ENCODE results near the gene CC2D2A. TPM values are rescaled to one million over a fixed set of nuclear protein-coding genes. Genes with fewer than 3 reads are reported as not detected.

CC2D2A gene
- total RNA-seq, 1 donor from 2014 or later, result 19.2 TPM

GRCh38 chr4:15536552-15537499, 67.1 kb downstream of the CC2D2A start:
- Mint-ChIP-seq H3K36me3 (ENCODE audit: low read depth) (peaks cover 22% of the 10 kb centered on the region), H3K4me1 (ENCODE audit: low read depth) (no peaks in the 10 kb centered on the region), H3K4me3 (ENCODE audit: unreplicated experiment) (no peak overlapping the region), H3K9me3 (ENCODE audit: low read depth) (no peaks in the 10 kb centered on the region), H3K27me3 (ENCODE audit: low read depth) (no peaks in the 10 kb centered on the region), H3K27ac (ENCODE audit: unreplicated experiment) (no peak overlapping the region)
- DNase-seq (ENCODE audit: low spot score), result no peak
- no peak for TF ChIP-seq CTCF (IDR thresholded peaks at IDR 0.05)

- Mint-ChIP-seq H3K36me3 (ENCODE audit: low read depth) (peaks cover 35% of the 10 kb centered on the region), H3K9me3 (ENCODE audit: low read depth) (no peaks in the 10 kb centered on the region), H3K27ac (ENCODE audit: unreplicated experiment) (no peak overlapping the region)
Observed at GRCh38 chr4:15541941-15542340, 72.3 kb downstream of the CC2D2A start.

GRCh38 chr4:15542760-15543159, 73.1 kb downstream of the CC2D2A start:
- Mint-ChIP-seq H3K27ac (ENCODE audit: unreplicated experiment) (no peak overlapping the region), H3K27me3 (ENCODE audit: low read depth) (no peaks in the 10 kb centered on the region), H3K36me3 (ENCODE audit: low read depth) (peaks cover 33% of the 10 kb centered on the region), H3K4me1 (ENCODE audit: low read depth) (no peaks in the 10 kb centered on the region), H3K9me3 (ENCODE audit: low read depth) (no peaks in the 10 kb centered on the region), H3K4me3 (ENCODE audit: unreplicated experiment) (no peak overlapping the region)
- DNase-seq (ENCODE audit: low spot score), result no peak
- TF ChIP-seq CTCF (IDR thresholded peaks at IDR 0.05), result no peak

More at GRCh38 chr4:15541941-15542340, 72.3 kb downstream of the CC2D2A start:
- no peak for DNase-seq (ENCODE audit: low spot score)
- H3K27me3 Mint-ChIP-seq (ENCODE audit: low read depth), result no peaks in the 10 kb centered on the region
- H3K4me3 Mint-ChIP-seq (ENCODE audit: unreplicated experiment), result no peak overlapping the region
- TF ChIP-seq CTCF (IDR thresholded peaks at IDR 0.05), result no peak
- H3K4me1 Mint-ChIP-seq (ENCODE audit: low read depth), result no peaks in the 10 kb centered on the region

- no peak for DNase-seq (ENCODE audit: low spot score)
- no peak overlapping the region for H3K27ac Mint-ChIP-seq (ENCODE audit: unreplicated experiment)
- no peak for TF ChIP-seq CTCF (IDR thresholded peaks at IDR 0.05)
Observed at GRCh38 chr4:15543537-15544247, 74.0 kb downstream of the CC2D2A start.

GRCh38 chr4:15544248-15544729, 74.6 kb downstream of the CC2D2A start:
- no peak for TF ChIP-seq CTCF (IDR thresholded peaks at IDR 0.05)
- Mint-ChIP-seq H3K27me3 (ENCODE audit: low read depth) (no peaks in the 10 kb centered on the region), H3K36me3 (ENCODE audit: low read depth) (peaks cover 30% of the 10 kb centered on the region), H3K4me3 (ENCODE audit: unreplicated experiment) (no peak overlapping the region), H3K27ac (ENCODE audit: unreplicated experiment) (no peak overlapping the region), H3K9me3 (ENCODE audit: low read depth) (no peaks in the 10 kb centered on the region), H3K4me1 (ENCODE audit: low read depth) (no peaks in the 10 kb centered on the region)
- no peak for DNase-seq (ENCODE audit: low spot score)

More at GRCh38 chr4:15543537-15544247, 74.0 kb downstream of the CC2D2A start:
- no peaks in the 10 kb centered on the region for H3K4me1 Mint-ChIP-seq (ENCODE audit: low read depth)
- peaks cover 32% of the 10 kb centered on the region for H3K36me3 Mint-ChIP-seq (ENCODE audit: low read depth)
- H3K4me3 Mint-ChIP-seq (ENCODE audit: unreplicated experiment), result no peak overlapping the region
- H3K9me3 Mint-ChIP-seq (ENCODE audit: low read depth), result no peaks in the 10 kb centered on the region
- H3K27me3 Mint-ChIP-seq (ENCODE audit: low read depth), result no peaks in the 10 kb centered on the region
